Upper lobe of right lung (tissue), 1 donor: ENCODE data around the gene SCP2. TPM values are rescaled to one million over a fixed set of nuclear protein-coding genes. Genes with fewer than 3 reads are reported as not detected.

ENCODE experiments used
- ATAC-seq: fragments of 200-7000 bp; cut with Tn5 transposase; one replicate; pipeline ENCODE4 v1.9.1; 2020; ENCODE audit warnings: mild to moderate bottlenecking, moderate library complexity
- DNase-seq: peaks from one replicate; pipeline ENCODE4 v3.0.0-alpha.2; 2020
- H3K27ac ChIP-seq: fragments of 200-600 bp; one replicate; pipeline ENCODE4 v1.8.0; 2022
- H3K27me3 ChIP-seq: fragments of 200-600 bp; one replicate; pipeline ENCODE4 v1.8.0; 2022; ENCODE audit warnings: mild to moderate bottlenecking
- H3K36me3 ChIP-seq: fragments of 200-600 bp; one replicate; pipeline ENCODE4 v1.8.0; 2022
- H3K4me1 ChIP-seq: fragments of 200-600 bp; one replicate; pipeline ENCODE4 v1.8.0; 2022
- H3K4me3 ChIP-seq: fragments of 200-600 bp; one replicate; pipeline ENCODE4 v1.8.0; 2022; ENCODE audit warnings: mild to moderate bottlenecking
- H3K9me3 ChIP-seq: fragments of 200-600 bp; one replicate; pipeline ENCODE4 v1.8.0; 2022
- intact Hi-C: fragments of 100-400 bp; cut with DNase I; formaldehyde crosslinking; loops from one replicate; pipeline ENCODE4 v1.11.0; 2022
- total RNA-seq: library from RNA; stranded (reverse); fragmentation: NEBNext Ultra II Directional; extraction: Animal tissue kit (Norgen Biotek cat#: 25700); gene quantifications from one replicate; pipeline ENCODE4 v1.2.1, GENCODE V29; 2021
- TF ChIP-seq, protein P1 (sequence below): fragments of 200-600 bp; IDR thresholded peaks from one replicate; pipeline ENCODE4 v1.8.0; 2022; ENCODE audit warnings: antibody characterized with exemption
- donor health status: DM: no; HTN: yes; CAD: no; lungs with severe emphysema.

Gene SCP2
- total RNA-seq, 1 donor from 2014 or later, result 140 TPM

DNA sequence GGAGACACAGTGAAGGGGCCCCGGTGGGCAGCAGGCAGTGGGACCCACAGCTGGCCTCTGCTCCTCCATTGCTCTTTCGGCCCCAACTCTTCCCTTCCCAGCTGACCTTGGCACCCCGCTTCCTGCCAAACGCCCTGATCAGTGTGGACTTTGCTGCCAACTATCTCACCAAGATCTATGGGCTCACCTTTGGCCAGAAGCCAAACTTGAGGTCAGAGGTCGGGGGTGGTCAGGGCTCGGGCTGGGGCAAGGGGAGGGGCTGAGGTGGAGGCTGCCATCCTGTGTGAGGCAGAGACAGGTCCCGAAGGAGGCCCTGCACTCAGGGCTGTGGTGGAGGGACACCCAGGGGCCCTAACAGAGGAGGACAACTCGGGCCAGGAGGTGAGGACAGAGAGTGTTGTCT, 148.7 kb downstream of the SCP2 start:
- DNase-seq, result peak; percentile 60
- Histone ChIP-seq H3K4me1 (no peaks in the 10 kb centered on the region), H3K27ac (no peak overlapping the region), H3K27me3 (no peaks in the 10 kb centered on the region), H3K36me3 (no peaks in the 10 kb centered on the region), H3K4me3 (no peak overlapping the region), H3K9me3 (no peaks in the 10 kb centered on the region)
- no peak for ATAC-seq
- intact Hi-C loops, result no loop called here
- TF ChIP-seq, protein P1, sequence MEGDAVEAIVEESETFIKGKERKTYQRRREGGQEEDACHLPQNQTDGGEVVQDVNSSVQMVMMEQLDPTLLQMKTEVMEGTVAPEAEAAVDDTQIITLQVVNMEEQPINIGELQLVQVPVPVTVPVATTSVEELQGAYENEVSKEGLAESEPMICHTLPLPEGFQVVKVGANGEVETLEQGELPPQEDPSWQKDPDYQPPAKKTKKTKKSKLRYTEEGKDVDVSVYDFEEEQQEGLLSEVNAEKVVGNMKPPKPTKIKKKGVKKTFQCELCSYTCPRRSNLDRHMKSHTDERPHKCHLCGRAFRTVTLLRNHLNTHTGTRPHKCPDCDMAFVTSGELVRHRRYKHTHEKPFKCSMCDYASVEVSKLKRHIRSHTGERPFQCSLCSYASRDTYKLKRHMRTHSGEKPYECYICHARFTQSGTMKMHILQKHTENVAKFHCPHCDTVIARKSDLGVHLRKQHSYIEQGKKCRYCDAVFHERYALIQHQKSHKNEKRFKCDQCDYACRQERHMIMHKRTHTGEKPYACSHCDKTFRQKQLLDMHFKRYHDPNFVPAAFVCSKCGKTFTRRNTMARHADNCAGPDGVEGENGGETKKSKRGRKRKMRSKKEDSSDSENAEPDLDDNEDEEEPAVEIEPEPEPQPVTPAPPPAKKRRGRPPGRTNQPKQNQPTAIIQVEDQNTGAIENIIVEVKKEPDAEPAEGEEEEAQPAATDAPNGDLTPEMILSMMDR, result no peak

DNA sequence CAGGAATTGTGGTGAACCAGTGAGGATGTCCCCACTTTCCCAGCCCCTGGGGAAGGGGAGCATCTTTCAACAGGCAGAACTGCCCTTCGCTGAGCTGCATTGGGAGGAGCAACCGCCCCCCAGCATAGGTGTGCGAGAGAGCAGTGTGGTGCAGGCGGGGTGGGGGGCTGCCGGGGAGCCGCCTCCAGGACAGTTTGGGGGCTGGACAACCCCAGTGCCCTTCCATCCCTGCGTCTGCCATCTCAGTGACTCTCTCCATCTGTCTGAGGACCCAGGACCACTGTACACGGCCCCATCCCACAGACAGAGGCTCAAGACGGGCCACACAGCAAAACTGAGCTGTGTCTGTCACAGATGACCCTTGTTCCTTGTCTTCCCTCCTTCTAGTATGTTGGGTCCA, 149.1 kb downstream of the SCP2 start:
- TF ChIP-seq, protein P1, result no peak
- DNase-seq (peak; percentile 47), ATAC-seq (no peak)
- no peak overlapping the region for H3K27ac ChIP-seq
- no peaks in the 10 kb centered on the region for H3K9me3 ChIP-seq
- no peak overlapping the region for H3K4me3 ChIP-seq
- no peaks in the 10 kb centered on the region for H3K27me3 ChIP-seq
- intact Hi-C loops, result no loop called here
- no peaks in the 10 kb centered on the region for H3K4me1 ChIP-seq
- no peaks in the 10 kb centered on the region for H3K36me3 ChIP-seq

DNA sequence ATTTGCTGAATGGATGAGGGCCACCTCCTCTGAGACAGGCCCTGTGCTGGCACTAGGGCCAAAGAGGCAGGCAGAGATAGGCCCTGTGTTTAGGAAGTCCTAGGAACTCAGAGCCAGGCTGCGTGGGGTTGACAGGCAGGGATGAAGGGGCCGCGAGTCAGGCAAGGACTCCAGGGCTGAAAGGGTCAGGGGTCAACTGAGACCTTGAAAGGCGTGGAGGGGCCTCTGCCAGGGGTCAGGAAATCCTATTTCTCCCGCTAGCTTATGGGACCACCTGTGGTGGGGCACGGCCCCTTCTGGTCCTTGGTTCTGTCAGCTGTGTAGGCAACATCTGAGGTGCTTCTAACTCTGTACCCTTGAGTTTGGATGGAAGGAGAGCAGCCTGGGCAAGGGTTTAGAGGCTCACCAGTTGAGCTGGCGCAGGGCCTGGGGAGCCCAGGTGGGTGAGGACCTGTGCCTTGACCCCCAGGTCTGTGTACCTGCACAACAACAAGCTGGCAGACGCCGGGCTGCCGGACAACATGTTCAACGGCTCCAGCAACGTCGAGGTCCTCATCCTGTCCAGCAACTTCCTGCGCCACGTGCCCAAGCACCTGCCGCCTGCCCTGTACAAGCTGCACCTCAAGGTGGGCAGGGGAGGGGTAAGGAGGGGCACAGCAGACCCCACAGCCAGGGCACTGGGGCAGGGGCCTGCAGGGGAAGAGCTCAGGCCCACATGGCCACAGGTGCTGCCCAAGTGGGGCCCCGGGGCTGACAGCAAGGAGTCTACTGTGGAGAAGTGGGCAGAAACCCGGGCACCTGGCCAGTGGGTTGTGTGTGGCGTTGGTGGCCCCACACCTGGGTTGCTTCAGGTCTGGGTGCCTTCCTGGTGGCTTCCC, 149.9 kb downstream of the SCP2 start:
- no peak overlapping the region for H3K4me3 ChIP-seq
- no peaks in the 10 kb centered on the region for H3K4me1 ChIP-seq
- H3K9me3 ChIP-seq, result no peaks in the 10 kb centered on the region
- TF ChIP-seq, protein P1, result no peak
- no peak for ATAC-seq
- no peak overlapping the region for H3K27ac ChIP-seq
- intact Hi-C loops, result no loop called here
- no peaks in the 10 kb centered on the region for H3K27me3 ChIP-seq
- H3K36me3 ChIP-seq, result no peaks in the 10 kb centered on the region
- peak; percentile 54 for DNase-seq

- ATAC-seq (no peak), DNase-seq (peak; percentile 49)
- Histone ChIP-seq H3K36me3 (no peaks in the 10 kb centered on the region), H3K4me3 (no peak overlapping the region), H3K4me1 (no peaks in the 10 kb centered on the region), H3K27ac (no peak overlapping the region), H3K9me3 (no peaks in the 10 kb centered on the region), H3K27me3 (no peaks in the 10 kb centered on the region)
- intact Hi-C loops, result no loop called here
- TF ChIP-seq, protein P1, result no peak
These were observed 150.5 kb downstream of the SCP2 start for GRCh38 chr1:53077599-53077965.

- Histone ChIP-seq H3K27ac (no peak overlapping the region), H3K36me3 (no peaks in the 10 kb centered on the region), H3K27me3 (no peaks in the 10 kb centered on the region), H3K4me1 (no peaks in the 10 kb centered on the region), H3K4me3 (no peak overlapping the region), H3K9me3 (no peaks in the 10 kb centered on the region)
- intact Hi-C loops, result no loop called here
- DNase-seq (peak; percentile 51), ATAC-seq (no peak)
- TF ChIP-seq, protein P1, result no peak
These were observed 151.4 kb downstream of the SCP2 start for GRCh38 chr1:53078333-53079101.
